GM21619 (cell line): Measurements from ENCODE around the gene DLX1.
A peak's percentile ranks its signal among the peaks of the same experiment; 100 is the strongest.

Experiments
- ATAC-seq: cut with Tn5 transposase; IDR thresholded peaks from one replicate; pipeline ENCODE4 v1.9.1; 2021; ENCODE audit not compliant: unreplicated experiment

Gene DLX1

DNA sequence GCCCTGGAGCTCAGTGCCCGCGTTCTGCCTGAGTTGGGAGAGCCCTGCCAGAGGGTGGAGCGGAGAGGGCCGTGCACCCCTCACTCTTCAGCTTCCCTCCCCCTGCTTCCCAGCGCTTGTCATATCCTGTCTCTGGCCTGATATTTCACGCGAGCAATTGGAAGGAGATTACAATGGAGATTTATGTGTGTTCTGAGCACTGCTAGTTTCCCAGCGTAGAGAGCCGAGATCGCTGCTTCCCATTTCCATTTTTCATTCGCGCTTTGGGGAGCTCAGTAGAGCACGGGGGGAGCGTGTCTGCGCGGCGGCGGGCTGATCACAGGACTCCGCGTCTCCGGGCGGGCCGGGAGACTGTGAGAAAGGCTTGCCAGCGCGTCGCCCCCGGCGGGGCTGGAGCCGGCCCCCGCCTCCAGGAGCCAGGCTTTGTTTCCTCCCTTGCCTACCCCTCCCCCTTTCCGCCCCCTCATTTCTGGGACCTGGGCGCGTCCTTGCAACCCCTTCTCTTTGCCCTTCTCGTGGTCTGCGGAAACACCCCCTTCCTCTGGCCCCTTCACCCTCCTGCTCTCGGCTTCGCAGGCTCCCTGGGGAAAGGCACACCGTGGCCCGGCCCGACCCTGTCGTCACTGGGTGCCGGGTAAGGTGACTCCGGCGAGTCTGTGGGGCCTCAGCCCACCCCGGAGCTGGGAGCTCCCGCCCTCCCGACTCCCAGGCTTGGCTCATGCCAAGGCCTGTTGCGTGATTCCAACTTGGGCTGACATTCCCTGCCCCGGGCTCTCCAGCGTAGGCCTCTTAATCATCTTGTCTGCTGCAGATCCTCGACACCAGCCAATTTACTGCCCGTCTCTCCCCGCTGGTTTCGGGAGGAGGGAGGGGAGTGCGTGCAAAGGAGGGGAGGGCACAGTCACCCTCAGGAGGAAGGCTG is 11.6 kb downstream of the DLX1 start:
- ATAC-seq: no peak

DNA sequence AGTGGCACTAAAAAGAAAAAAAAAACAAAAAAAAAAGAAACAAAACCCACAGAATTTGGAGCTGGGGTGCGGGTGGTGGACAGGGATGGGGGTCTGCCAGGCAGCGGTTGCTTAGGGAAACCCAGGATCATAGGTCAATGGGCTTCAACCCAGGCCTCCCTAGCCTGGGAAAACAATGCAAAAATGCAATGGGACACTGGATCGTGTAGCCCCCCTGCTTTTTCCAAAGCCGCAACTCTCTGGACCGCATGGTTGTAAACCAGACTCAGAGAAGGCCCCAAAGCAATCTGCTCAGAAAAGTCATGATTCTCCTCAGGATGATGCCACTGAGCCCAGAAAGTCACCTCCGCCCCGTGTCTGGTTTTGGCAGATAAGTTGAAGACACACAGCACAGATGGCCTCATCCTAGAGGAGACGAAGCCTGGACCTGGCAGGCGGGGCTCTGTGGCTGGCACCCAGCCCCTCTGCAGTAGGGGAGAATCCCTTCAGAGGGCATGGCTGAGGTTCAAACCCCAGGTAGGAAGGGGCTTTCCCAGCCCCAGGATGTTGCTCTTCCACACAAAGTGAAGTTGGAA is 12.3 kb downstream of the DLX1 start:
- ATAC-seq: no peak

DNA sequence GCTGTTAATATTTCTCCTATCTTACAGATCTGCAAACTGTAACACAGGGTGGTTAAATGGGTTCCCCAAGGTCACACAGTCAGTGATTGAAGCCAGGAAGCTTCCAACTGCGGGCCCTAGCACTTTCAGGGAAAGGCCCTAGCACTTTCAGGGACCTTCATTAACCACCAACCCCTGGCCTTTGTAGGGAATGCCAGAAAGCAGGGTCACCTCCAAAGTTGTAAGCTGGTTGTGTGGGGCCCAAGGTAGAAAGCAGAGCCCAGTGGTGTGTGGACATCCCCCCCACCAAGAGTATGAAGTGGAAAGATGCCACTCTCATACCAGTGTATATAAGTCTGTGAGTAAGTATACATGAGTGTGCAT is 13.0 kb downstream of the DLX1 start:
- ATAC-seq: no peak

DNA sequence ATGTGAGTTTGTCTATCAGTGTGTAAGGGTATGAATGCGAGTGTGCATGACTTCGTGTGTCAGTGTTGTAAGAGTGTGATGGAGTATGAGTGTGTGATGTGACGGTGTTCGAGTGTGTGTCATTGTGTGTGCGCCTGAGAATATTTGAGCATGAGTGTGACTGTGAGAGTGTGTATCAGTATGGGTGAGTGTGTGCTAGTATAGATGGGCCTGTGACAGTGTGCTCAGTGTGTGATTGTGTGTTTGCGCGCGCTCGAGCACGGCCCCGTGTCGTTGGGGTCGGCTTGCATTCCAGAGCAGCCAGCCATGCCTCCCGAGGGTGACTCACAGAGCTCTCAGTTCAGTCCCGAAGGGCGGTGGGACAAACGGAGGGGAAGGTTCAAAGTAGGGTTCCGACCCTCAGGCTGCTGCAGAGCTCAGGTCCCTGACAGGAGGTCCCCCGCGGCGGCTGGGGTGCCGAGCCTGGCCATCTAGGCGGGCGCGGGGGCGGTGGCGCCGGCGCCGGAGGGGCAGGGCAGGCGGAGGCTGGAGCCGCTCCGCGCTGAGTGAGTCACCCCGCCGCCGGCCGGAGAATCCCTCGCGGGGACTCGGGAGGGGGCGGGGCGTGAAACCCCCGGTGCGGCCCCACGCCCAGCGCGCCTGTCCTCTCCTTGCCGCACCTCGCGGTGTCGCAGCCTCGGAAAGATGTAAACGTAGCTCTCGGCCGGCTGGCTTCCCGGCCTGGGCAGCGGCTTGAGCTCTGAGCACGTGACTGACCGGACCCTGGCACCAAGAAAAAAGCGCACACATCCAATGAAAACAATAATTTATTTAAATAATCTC is 13.6 kb downstream of the DLX1 start:
- ATAC-seq: no peak

DNA sequence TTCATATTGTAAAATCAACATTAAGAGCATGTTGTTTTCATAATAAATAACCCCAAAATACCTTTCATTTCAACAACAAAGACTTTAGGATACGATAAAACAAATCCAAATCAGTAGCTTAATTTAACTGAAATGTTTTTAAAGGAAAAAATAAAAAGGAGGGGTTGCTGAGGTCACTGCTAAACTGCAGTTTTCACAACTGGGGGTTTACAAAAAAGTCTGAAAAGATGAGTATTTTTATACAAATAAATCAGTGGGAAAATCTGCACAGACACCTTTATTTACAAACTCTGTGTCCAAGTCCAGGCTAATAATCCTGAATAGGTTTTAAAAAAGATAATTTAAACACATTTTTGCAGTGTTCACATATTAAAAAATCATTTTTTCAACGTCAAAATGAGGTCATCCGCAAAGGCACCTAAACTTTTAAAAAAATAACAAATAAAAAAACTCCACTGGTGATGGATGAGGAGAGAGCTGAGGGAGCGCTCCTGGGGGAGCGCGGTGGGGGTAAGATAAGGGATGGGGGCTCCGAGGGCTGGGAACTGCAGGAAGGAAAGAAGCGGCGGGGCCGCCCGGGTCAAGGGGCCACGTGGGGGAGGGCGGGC is 14.3 kb downstream of the DLX1 start:
- ATAC-seq: no peak

DNA sequence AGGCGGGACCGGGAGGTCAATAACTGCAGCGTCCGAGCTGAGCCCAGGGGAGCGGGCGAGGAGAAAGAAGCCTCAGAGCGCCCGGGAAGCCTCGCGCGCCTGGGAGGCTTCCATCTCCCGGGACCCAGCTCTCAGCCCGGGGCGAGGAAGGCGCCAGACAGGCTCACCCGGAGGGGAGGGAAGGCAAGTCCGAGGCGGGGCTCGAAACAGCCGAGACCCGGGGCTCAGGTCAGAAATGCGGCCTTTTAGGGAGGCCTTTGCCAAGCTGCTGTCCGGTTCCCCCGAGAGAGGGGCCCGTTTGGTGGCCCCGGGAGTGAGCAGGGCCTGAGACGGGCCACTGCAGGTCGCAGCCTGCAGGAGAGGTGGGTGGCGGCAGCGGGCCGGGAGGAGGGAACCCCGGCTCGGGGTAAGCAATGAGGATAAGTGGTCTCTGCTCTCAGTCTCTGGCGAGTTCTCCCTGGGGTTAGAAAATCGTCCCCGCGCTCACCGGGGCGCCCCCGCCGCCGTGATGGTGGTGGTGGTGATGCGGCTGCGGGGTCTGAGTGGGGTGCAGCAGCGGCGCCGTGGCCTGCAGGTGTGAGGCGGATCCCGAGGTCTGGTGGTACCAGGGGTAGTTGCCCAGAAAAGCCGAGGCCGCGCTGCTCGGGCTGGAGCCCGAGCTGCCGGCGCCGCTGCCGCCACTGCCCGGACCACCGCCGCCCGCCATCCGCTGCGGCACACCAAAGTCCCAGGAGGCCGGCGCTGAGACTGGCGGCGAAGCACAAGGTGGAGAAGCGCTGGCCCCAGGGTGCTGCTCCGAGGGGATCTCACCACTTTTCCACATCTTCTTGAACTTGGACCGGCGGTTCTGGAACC is 15.0 kb downstream of the DLX1 start:
- ATAC-seq: no peak

DNA sequence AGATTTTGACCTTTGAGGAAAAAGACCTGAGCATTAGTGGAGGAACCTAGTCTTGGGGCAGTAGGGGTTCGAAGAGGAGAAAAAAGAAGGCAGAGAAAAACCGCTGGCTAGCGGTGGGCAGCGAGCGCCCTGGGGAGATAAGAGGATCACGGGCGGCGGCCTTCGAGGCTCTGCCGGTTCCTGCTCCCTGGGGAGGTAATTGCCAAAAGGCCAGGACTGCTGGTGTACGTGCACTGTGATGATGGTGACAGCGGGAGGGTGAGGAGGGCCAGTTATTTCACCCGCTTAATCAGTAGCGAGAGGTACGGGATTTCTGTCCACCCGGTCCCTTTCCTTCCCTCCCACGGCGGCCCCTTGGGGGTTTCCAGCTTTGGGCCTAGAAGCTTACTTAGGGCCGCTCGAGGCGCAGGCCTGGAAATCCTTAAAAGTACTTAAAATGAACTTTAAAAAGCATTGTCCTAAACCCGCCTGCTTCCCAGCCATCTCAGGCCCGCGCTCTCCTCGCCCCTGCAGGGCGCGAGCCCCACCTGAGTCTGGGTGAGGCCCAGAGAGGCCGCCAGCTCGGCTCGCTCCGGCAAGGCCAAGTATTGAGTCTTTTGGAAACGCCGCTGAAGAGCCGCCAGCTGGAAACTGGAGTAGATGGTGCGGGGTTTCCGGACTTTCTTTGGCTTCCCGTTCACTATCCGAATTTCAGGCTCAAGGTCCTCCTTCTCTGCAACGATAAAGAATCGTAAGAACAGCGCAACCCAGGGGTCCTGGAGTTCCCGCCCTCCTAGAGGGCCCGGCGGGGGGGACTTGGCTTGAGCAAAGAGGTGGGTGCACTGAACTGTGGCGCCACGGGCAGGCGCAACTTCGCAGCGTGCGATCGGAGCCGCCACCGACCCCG is 15.9 kb downstream of the DLX1 start:
- no peak for ATAC-seq

DNA sequence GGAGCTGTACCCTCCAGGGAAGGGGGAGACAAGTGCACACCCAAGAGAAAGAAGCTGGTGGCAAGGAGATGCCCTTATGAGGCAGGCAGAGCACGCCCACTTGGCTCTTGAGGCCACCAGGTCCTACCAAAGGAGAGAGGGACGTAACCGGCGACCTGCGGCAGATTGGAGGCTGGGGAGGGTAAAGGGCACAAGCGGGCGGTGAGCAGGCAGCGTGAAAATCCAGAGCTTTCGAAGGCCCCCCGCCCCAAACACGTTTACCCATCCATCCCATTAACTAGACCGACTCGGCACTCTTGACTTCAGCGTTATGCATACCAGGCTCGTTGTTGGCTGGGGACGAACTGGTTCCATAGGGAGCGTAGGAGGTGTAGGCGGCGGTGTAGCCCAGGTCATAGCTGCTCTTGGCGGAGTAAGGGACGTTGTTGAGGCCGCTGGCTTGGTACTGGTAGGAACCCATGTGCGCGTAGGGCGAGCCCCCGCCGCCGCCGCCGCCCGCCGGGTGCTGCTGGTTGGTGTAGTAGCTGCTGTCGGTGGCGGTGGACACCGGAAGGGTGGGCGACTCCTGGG is 16.6 kb downstream of the DLX1 start:
- ATAC-seq: no peak

DNA sequence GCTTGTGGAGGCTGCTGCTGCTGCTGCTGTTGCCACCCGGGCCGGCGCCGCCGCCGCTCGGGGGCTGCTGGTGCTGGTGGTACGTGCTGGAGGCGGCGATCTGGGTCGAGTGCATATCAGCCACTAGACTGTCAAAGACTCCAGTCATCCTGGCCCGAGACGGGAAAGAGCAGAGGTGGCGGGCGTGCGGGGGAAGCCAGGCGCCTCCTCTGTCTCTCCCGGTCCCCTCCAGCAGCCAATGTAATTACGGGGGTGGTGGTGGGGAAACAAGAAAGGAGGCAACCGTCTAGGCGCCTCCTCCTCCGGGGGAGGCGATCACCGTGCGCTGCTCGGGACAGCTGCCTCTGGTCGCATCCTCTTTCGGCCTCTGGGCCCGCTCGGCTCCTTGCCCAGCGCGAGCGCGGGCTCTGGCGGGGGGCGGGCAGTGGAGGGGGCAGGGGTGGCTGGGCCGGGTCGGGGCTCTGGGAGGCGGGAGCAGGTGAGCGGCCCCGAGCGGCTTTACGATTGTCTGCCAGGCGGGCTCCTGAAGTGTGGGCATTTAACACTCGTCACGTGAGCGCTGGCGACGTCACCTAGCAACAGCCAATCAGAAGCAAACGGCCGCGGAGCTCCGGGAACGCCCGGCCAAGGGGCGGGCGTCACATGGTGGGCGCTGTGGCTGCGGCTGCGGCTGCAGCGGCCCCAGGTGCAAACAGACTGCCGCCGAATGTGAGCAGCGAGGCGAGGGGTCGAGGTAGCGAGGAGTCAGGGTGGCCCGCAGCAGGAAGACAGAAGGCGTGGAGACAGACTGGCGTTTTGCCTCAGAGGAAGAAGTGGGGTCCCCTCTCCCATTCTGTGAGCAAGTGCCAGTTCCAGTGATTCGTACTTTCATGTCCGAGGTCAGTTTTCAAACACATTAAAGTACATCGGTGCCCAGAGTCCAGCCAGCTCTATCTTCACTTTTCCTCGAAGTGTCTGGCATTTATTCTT is 17.4 kb downstream of the DLX1 start, which contains the start of gene DLX2:
DLX2 (minus strand) TSS at position 510 of the 969 bp plus-strand sequence; CDS start at position 148, 362 bp downstream.
- peak; percentile 67 for ATAC-seq

DNA sequence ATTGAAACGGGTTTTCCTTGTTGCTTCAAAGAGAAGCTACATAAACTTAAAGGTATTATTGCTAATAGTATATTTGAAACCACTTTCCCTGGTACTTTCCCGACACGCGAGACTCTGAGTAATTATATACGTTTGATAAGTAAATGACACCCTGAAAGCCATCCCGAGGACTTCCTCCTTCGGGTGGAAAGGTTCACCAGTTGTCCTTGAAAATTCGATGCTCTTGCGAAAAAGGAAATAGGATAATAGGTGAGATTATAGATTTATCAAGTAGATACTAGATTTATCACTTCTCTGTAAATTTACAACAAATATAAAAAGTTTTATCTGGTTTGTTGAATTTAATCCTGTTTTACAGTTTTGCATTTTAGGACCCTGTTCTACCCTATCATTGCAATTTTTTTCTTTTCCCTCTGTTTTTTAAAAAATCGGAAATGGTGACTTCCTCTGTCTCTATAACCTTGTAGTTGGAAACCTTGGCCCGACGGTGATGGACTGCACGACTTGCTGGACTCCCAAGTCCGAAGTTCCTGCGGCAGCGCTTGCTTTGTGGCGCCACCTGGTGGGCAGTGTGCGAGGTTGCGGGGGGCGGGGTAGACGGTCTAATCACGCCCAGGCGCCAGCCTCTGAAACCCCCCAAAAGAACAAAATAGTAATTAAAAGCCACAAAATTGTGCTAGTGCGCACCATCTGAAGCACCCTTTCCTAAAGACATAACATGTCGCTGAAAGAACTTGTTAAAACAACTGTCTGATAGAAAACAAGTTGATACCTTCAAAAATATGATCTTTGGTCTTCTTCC is 18.4 kb downstream of the DLX1 start:
- no peak for ATAC-seq

DNA sequence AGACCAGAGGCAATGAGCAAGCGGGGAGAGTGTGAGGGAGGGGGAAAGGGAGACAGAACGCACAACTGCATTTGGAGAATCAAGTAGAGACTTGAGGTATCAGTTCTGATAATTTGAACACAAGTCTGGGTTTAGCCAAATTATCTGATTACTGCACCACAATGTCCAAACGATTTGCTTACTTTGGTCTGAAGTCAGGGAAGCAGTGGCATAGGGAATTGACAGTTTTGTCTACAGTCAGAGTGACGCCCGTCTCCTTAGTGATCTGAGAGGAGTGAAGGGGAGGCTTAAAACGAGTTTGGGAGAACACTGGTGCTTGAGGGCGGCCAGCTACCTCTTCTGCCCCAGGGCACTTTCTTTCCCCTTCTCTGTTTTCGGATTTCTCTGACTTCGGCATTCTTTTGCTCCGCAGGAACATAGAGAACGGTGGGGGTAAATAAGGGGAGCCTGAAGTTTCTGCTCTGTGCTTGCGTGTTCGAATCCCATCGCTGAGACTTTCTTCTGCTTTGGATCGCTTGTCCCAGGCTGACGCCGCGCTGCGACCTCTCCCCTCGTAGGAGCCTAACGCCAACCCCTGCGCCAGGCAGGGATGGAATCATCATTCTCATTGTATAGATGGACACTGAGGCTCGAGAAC is 20.3 kb downstream of the DLX1 start:
- no peak for ATAC-seq

DNA sequence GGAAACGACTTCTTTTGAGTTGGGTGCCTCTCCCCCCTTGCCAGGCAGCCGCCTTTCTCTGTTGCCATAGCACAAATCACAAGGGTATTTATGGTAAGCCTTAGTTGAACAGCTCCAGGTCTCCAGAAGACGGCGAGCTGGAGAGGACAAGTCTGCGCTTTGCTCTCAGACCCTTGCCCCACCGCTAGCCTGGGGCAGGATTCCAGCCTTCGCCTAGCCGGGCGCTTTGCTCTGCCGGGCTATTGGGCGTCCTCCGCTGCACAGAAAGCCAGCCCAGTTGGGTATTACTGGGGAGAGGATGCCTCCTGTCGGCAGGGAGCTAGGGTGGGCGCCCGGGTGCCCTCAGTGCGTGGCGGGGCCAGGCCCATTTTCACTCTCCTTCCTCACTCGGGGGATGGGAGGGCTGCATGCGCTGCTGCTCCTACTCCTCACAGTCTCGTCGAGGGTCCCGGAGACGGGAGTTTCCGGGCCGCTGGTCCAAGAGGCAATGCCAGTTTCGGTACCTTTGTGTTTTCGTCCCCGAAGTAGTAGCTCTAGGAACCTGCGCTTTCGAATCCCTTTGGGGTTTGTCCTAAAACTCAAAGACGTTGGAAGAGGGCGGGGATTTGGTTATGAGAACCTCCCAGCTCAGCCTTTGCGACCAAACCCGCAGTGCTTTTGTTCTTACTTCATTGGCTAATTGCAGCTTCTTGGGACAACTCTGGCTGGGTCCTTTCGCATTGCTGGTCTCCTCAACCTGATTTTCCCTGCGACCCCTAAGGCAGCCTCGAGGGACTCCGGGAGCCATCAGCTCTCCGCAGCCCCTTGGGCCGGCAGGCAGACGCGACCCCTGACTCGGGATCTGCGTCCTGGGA is 21.0 kb downstream of the DLX1 start:
- no peak for ATAC-seq

DNA sequence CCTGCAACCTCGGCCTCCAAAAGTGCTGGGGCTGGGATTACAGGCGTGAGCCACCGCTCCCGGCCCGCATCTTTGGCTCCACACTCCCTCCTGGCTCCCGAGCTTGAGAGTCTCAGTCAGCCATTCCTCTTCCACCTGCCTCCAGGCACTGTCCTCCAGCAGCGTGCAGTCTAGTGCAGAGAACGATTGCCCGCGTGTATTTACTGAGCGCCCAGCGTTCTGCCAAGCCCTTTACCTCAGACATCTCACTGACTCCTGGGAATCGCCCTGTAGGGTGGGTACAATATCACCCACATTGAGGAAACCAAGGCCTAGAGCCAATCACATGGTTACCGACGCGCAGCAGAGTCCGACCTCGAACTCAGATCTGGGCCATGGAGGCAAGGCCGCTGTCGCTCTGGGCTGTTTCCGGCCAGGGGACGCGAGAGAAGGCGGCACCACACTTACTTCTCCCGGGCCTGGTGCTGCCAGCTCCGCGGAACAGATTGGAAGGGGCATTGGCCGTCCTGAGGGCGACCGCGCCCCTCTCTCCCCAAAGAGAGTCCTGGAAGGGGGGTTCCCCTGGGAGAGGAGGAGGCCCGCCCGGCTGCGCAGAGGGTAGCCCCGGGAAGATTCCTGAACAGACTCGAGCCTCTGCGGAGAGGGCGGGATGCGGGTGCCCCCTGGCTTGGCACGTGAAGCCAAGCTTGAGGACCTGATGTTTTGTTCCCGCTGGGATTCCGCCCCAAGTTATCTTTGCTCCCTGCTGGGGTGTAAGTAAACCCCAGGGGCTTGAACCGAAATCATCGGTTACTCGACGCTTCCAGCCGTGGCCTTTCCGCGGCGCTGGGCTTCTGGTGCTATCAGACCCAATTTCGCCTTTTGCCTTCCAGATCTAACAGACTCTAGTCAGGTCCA is 22.6 kb downstream of the DLX1 start:
- no peak for ATAC-seq

DNA sequence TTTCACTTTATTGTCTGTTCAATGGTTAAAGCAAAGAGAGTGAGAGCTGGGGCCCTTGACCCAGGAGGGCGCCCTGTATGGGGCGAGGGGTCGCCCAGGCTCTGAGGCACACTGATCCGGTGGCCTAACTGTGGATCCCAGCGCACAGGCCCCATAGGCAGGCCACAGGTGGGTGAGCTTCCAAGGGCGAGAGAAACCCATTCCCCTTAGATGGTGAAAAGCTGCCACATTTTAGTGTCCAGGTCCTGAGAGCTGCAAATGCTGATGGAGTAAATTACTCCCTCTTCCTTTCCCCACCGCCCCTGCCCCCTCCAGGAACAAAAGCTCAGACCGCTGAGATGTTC is 23.3 kb downstream of the DLX1 start:
- no peak for ATAC-seq
